Measurements from ENCODE around the gene TRPM6.

DNA sequence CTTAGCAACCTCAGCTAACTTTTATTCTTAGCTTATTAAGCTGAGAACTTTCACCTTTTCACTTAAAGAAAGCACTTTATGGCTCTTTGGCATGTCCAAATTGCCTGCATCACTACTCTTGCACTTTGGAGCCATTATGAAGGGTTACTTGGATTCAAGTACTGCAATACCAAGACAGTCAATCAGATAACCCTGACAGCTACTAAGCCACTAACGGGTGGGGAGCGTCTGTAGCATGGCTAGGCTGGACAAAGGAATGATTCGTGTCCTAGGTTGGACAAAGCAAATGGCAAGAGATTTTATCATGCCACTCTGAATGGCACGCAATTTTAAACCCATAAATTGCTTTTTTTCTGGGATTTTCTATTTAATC is 39.6 kb downstream of the TRPM6 start:
- TF ChIP-seq, protein P1, sequence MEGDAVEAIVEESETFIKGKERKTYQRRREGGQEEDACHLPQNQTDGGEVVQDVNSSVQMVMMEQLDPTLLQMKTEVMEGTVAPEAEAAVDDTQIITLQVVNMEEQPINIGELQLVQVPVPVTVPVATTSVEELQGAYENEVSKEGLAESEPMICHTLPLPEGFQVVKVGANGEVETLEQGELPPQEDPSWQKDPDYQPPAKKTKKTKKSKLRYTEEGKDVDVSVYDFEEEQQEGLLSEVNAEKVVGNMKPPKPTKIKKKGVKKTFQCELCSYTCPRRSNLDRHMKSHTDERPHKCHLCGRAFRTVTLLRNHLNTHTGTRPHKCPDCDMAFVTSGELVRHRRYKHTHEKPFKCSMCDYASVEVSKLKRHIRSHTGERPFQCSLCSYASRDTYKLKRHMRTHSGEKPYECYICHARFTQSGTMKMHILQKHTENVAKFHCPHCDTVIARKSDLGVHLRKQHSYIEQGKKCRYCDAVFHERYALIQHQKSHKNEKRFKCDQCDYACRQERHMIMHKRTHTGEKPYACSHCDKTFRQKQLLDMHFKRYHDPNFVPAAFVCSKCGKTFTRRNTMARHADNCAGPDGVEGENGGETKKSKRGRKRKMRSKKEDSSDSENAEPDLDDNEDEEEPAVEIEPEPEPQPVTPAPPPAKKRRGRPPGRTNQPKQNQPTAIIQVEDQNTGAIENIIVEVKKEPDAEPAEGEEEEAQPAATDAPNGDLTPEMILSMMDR (IDR thresholded peaks at IDR 0.05) = no peak
- no peak for TF ChIP-seq POLR2A (IDR thresholded peaks at IDR 0.05)
